ENCODE measurements around the gene PBX1. TPM values are rescaled to one million over a fixed set of nuclear protein-coding genes. Genes with fewer than 3 reads are reported as not detected.

Gene PBX1
- total and polyA plus RNA-seq, 2 donors (not counting 3 experiments of a cell fraction or from before 2014, with no cell fraction given) = 10.7 to 24.1 TPM

- H4K20me1 ChIP-seq (replicated peaks; ENCODE audit: control insufficient read depth, extremely low read depth, insufficient read depth, low read length) = no peaks in the 10 kb centered on the region
- H3K27ac ChIP-seq (ENCODE audit: insufficient read depth, low read depth, low read length) = no peak overlapping the region
- BruUV-seq (replicated peaks) = no TSS peak
- no peaks in the 10 kb centered on the region for H3K79me2 ChIP-seq (ENCODE audit: control insufficient read depth, insufficient read depth, low read length)
- no peaks in the 10 kb centered on the region for H3K9me3 ChIP-seq (replicated peaks; ENCODE audit: control insufficient read depth, insufficient read depth, low read length)
- H3K27me3 ChIP-seq (ENCODE audit: control insufficient read depth in 2 of 2, insufficient read depth in 2 of 2, low read length in 2 of 2) = no peaks in the 10 kb centered on the region
- H2AFZ ChIP-seq (ENCODE audit: low read depth, low read length) = no peak overlapping the region
- POLR2A ChIA-PET = no interaction called here
- H3K9ac ChIP-seq (replicated peaks; ENCODE audit: extremely low read depth, insufficient read depth, low read length) = no peak overlapping the region
- TF ChIP-seq POLR2AphosphoS5 (IDR thresholded peaks at IDR 0.05; ENCODE audit: insufficient read depth, low read depth, low read length) (no peak), JUN (IDR thresholded peaks at IDR 0.05; ENCODE audit: borderline replicate concordance, insufficient read depth, insufficient read length, low read depth) (no peak), MYC (IDR thresholded peaks at IDR 0.05; ENCODE audit: low read depth, low read length) (no peak), EZH2 (IDR thresholded peaks at IDR 0.05; ENCODE audit: borderline replicate concordance, low read depth, low read length, severe bottlenecking) (no peak), GATA2 (IDR thresholded peaks at IDR 0.05; ENCODE audit: insufficient read depth, insufficient read length, low read depth, low read length) (no peak), POLR2A (IDR thresholded peaks at IDR 0.05; ENCODE audit: low read depth, low read length) (no peak), MAX (IDR thresholded peaks at IDR 0.05; ENCODE audit: insufficient read depth, insufficient read length) (no peak), FOS (IDR thresholded peaks at IDR 0.05; ENCODE audit: borderline replicate concordance, insufficient read depth, low read length) (no peak)
- TF ChIP-seq, protein P1, sequence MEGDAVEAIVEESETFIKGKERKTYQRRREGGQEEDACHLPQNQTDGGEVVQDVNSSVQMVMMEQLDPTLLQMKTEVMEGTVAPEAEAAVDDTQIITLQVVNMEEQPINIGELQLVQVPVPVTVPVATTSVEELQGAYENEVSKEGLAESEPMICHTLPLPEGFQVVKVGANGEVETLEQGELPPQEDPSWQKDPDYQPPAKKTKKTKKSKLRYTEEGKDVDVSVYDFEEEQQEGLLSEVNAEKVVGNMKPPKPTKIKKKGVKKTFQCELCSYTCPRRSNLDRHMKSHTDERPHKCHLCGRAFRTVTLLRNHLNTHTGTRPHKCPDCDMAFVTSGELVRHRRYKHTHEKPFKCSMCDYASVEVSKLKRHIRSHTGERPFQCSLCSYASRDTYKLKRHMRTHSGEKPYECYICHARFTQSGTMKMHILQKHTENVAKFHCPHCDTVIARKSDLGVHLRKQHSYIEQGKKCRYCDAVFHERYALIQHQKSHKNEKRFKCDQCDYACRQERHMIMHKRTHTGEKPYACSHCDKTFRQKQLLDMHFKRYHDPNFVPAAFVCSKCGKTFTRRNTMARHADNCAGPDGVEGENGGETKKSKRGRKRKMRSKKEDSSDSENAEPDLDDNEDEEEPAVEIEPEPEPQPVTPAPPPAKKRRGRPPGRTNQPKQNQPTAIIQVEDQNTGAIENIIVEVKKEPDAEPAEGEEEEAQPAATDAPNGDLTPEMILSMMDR (IDR thresholded peaks at IDR 0.05; ENCODE audit: extremely low read depth in 1 of 2, insufficient read depth in 1 of 2, low read depth in 1 of 2, low read length in 2 of 2) = no peak
- CTCF ChIA-PET = interaction anchor here (0.9 to 2.5 kb wide), 3 partner anchors 8 to 17 kb away, joined by 3 to 8 read pairs (median 6); no protein-coding TSS in a partner anchor
- intact Hi-C loops (cut with micrococcal nuclease) = no loop called here
- H3K4me2 ChIP-seq (ENCODE audit: insufficient read depth, low read length) = no peak overlapping the region
- FAIRE-seq (no peak), DNase-seq (ENCODE audit: low read depth, low spot score) (no peak)
- peaks cover 6% of the 10 kb centered on the region for H3K4me1 ChIP-seq (ENCODE audit: control insufficient read depth, extremely low read depth, insufficient read depth, low read length)
- no peaks in the 10 kb centered on the region for H3K9me1 ChIP-seq (replicated peaks; ENCODE audit: control insufficient read depth, extremely low read depth, insufficient read depth, low read length)
- H3K4me3 ChIP-seq (replicated peaks in 1 of 3; ENCODE audit: insufficient read depth in 1 of 3, low read depth in 1 of 3, low read length in 3 of 3) = no peak overlapping the region
- dilution Hi-C loops (cut with MboI; ENCODE audit: extremely low pct_ligation_motif_present, low sequenced_read_pairs) = no loop called here
- H3K36me3 ChIP-seq (ENCODE audit: control insufficient read depth in 2 of 2, extremely low read depth in 1 of 2, insufficient read depth in 2 of 2, low read length in 2 of 2) = no peaks in the 10 kb centered on the region
Observed at GRCh38 chr1:164804366-164804765, 245.4 kb downstream of the PBX1 start.
